ENCODE measurements around the gene SMIM38. TPM values are rescaled to one million over a fixed set of nuclear protein-coding genes. Genes with fewer than 3 reads are reported as not detected.

SMIM38 gene
- total and polyA plus RNA-seq, 2 donors (not counting 1 experiment from before 2014, with no cell fraction given), result 1.2 to 1.6 TPM

GRCh38 chr11:69204246-69204940 lies 48.7 kb downstream of the SMIM38 start:
- Histone ChIP-seq H3K36me3 (replicated peaks in 1 of 2; ENCODE audit: control extremely low read depth in 1 of 2, control insufficient read depth in 1 of 2, extremely low read depth in 1 of 2, insufficient read depth in 2 of 2, low read length in 1 of 2) (no peaks in the 10 kb centered on the region), H3K27me3 (replicated peaks in 1 of 4; ENCODE audit: control extremely low read depth in 1 of 4, control insufficient read depth in 3 of 4, insufficient read depth in 4 of 4, low read length in 3 of 4) (no peaks in the 10 kb centered on the region), H3K4me1 (ENCODE audit: control insufficient read depth in 2 of 2, insufficient read depth in 2 of 2, low read length in 2 of 2) (no peaks in the 10 kb centered on the region), H3K4me2 (replicated peaks; ENCODE audit: low read depth, low read length, poor library complexity, severe bottlenecking) (no peak overlapping the region), H3K4me3 (ENCODE audit: control extremely low read depth in 1 of 5, extremely low read depth in 1 of 5, insufficient read depth in 1 of 5, low read depth in 2 of 5, low read length in 4 of 5) (no peak overlapping the region), H2AFZ (ENCODE audit: insufficient read depth, low read depth, low read length, poor library complexity, severe bottlenecking) (no peak overlapping the region), H3K9ac (ENCODE audit: low read length) (no peak overlapping the region), H3K27ac (ENCODE audit: low read length in 2 of 2) (no peak overlapping the region), H3K9me3 (ENCODE audit: control extremely low read depth in 1 of 3, control insufficient read depth in 2 of 3, insufficient read depth in 1 of 3, low read length in 2 of 3) (peaks cover 0 to 9% (median 0%) of the 10 kb centered on the region in 3 donors), H4K20me1 (ENCODE audit: control insufficient read depth, insufficient read depth, low read length, poor library complexity, severe bottlenecking) (no peaks in the 10 kb centered on the region), H3K79me2 (ENCODE audit: control insufficient read depth, insufficient read depth, low read length) (no peaks in the 10 kb centered on the region)
- Mint-ChIP-seq H3K4me1 (no peaks in the 10 kb centered on the region), H3K9me3 (ENCODE audit: insufficient read depth) (peaks cover 4% of the 10 kb centered on the region), H3K27ac (no peak overlapping the region), H3K4me3 (no peak overlapping the region), H3K27me3 (no peaks in the 10 kb centered on the region)
- POLR2A ChIA-PET, result no interaction called here
- 94% methylated on average over 19 of the region's 19 CpGs for WGBS (ENCODE audit: insufficient coverage)
- intact Hi-C loops (cut with micrococcal nuclease), result no loop called here
- TF ChIP-seq EZH2 (IDR thresholded peaks at IDR 0.05; ENCODE audit: borderline replicate concordance, insufficient read depth, low read depth, low read length, poor library complexity, severe bottlenecking), result no peak
- TF ChIP-seq CTCF (IDR thresholded peaks at IDR 0.05), result no peak
- DNase-seq (no peak), ATAC-seq (ENCODE audit: low read depth) (no peak)
- CTCF ChIA-PET, result no interaction called here

GRCh38 chr11:69204941-69205742 lies 49.4 kb downstream of the SMIM38 start:
- POLR2A ChIA-PET, result no interaction called here
- Histone ChIP-seq H3K9me3 (ENCODE audit: control extremely low read depth in 1 of 3, control insufficient read depth in 2 of 3, insufficient read depth in 1 of 3, low read length in 2 of 3) (peaks cover 0 to 9% (median 0%) of the 10 kb centered on the region in 3 donors), H3K4me3 (ENCODE audit: control extremely low read depth in 1 of 5, extremely low read depth in 1 of 5, insufficient read depth in 1 of 5, low read depth in 2 of 5, low read length in 4 of 5) (no peak overlapping the region), H2AFZ (ENCODE audit: insufficient read depth, low read depth, low read length, poor library complexity, severe bottlenecking) (no peak overlapping the region), H3K36me3 (replicated peaks in 1 of 2; ENCODE audit: control extremely low read depth in 1 of 2, control insufficient read depth in 1 of 2, extremely low read depth in 1 of 2, insufficient read depth in 2 of 2, low read length in 1 of 2) (no peaks in the 10 kb centered on the region), H3K4me1 (ENCODE audit: control insufficient read depth in 2 of 2, insufficient read depth in 2 of 2, low read length in 2 of 2) (no peaks in the 10 kb centered on the region), H3K4me2 (replicated peaks; ENCODE audit: low read depth, low read length, poor library complexity, severe bottlenecking) (no peak overlapping the region), H3K9ac (ENCODE audit: low read length) (no peak overlapping the region), H3K79me2 (ENCODE audit: control insufficient read depth, insufficient read depth, low read length) (no peaks in the 10 kb centered on the region), H3K27me3 (replicated peaks in 1 of 4; ENCODE audit: control extremely low read depth in 1 of 4, control insufficient read depth in 3 of 4, insufficient read depth in 4 of 4, low read length in 3 of 4) (no peaks in the 10 kb centered on the region), H3K27ac (ENCODE audit: low read length in 2 of 2) (no peak overlapping the region), H4K20me1 (ENCODE audit: control insufficient read depth, insufficient read depth, low read length, poor library complexity, severe bottlenecking) (no peaks in the 10 kb centered on the region)
- Mint-ChIP-seq H3K27me3 (no peaks in the 10 kb centered on the region), H3K27ac (no peak overlapping the region), H3K9me3 (ENCODE audit: insufficient read depth) (peaks cover 4% of the 10 kb centered on the region), H3K4me1 (no peaks in the 10 kb centered on the region), H3K4me3 (no peak overlapping the region)
- CTCF ChIA-PET, result no interaction called here
- intact Hi-C loops (cut with micrococcal nuclease), result no loop called here
- WGBS (ENCODE audit: insufficient coverage), result 95% methylated on average over 27 of the region's 30 CpGs
- ATAC-seq (ENCODE audit: low read depth) (no peak), DNase-seq (no peak)
- no peak for TF ChIP-seq EZH2 (IDR thresholded peaks at IDR 0.05; ENCODE audit: borderline replicate concordance, insufficient read depth, low read depth, low read length, poor library complexity, severe bottlenecking)
- no peak for TF ChIP-seq CTCF (IDR thresholded peaks at IDR 0.05)

Measured in B cell (primary cell).